Stimulated activated CD8-positive, alpha-beta memory T cell treated with anti-CD3 and anti-CD28 coated beads, Interleukin-15, amount 100 ng/mL, for 24 hours (primary cell): Measurements from ENCODE around the gene SLC66A2.
"Not testable (repeated sequence)": the region's sequence is repeated elsewhere in the genome, so short reads cannot be mapped to it uniquely, and the experiment has no call there.

Experiments
- DNase-seq: peaks from one replicate; pipeline ENCODE4 v3.0.0-alpha.2; 2020; ENCODE audit warnings: low read depth

Gene SLC66A2

GRCh38 chr18:79865951-79866350 is 85.5 kb downstream of the SLC66A2 start:
- DNase-seq = not testable (repeated sequence)

DNA sequence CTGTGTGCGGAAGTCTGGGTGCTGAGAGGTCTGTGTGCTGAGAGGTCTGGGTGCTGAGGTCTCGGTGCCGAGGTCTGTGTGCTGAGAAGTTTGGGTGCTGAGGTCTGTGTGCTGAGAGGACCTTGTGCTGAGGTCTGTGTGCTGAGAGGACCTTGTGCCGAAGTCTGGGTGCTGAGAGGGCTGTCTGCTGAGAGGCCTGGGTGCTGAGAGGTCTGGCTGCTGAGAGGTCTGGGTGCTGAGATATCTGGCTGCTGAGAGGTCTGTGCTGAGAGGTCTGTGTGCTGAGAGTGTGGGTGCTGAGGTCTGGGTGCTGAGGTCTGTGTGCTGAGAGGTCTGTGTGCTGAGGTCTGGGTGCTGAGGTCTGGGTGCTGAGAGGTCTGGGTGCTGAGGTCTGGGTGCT is 86.5 kb downstream of the SLC66A2 start:
- DNase-seq = not testable (repeated sequence)

DNA sequence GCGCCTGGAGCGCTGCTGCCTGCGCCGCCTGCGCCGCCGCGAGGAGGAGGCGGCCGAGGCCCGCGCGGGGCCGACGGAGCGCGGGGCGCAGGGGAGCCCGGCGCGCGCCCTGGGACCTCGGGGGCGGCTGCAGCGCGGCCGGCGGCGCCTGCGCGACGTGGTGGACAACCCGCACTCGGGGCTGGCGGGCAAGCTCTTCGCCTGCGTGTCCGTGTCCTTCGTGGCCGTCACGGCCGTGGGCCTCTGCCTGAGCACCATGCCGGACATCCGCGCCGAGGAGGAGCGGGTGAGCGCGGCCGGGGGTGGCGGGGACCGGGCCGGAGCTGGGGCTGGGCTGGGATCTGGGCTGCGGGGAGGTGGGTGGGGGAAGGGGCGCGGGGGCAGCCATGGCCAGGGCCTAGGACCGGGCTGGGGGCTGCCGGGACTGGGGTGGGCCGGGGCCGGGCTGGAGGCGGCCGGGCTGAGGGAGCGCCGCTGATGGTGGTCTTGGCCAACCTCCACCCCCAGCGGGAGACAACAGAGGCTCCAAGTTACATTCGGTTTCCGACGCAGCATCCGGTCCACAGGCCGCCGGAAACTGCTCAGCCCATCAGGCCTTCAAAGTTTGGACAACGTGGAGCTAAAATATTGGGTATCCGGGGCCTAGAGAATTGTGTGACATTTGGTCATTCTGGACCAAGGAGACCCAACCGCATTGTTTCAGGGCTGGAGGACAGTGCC is 87.3 kb downstream of the SLC66A2 start:
- DNase-seq = no peak

DNA sequence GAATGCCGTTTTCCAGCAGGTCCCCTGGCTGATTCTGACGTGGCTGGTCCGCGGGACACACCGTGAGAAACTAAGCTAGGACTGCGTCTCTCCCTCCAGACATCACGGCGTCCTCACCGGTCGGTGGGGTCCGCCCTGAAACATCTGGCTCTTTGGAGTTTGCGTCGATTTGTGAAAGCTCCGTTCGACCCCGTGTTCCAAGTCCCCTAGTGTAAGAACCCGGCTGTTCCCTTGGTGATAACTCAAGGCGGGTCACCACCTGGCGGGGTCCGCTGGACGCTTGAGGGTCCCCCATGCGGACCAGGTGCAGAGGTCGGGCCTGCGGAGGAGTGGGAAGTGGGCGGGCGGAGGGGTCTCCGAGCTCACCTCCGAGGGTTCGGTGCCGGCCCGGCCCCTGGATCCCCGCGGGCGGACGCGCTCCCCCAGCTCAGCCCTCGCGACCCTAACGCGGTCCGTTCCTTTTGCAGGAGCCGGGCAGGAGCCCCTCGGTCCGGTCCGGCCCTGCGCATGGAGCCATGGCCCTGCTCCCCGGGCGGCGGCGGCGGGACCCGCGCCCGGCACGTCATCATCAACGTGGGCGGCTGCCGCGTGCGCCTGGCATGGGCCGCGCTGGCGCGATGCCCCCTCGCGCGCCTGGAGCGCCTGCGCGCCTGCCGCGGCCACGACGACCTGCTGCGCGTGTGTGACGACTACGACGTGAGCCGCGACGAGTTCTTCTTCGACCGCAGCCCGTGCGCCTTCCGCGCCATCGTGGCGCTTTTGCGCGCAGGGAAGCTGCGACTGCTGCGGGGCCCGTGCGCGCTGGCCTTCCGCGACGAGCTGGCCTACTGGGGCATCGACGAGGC is 88.1 kb downstream of the SLC66A2 start:
- DNase-seq = no peak

DNA sequence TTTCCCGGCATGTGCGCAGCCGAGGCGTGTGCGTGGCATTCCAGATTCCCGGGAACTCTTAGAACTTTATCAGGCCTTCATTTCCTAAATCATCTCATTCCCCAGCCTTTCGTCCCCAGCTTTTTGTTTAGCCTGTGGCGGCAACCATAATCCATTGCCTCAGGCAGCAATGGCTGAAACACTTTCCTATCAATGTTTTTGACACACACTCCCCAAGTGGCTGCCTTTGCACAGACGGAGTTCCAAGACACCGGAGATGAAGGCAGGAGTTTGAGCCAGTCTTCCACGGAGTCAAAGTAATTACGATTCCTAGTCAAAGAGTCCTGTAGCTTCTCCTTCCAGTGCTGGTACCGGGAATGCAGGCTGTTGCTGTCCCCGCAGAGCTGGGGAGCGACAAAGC is 88.9 kb downstream of the SLC66A2 start:
- DNase-seq = no peak

- DNase-seq = no peak
Observed at GRCh38 chr18:79861687-79862086, 89.8 kb downstream of the SLC66A2 start.

DNA sequence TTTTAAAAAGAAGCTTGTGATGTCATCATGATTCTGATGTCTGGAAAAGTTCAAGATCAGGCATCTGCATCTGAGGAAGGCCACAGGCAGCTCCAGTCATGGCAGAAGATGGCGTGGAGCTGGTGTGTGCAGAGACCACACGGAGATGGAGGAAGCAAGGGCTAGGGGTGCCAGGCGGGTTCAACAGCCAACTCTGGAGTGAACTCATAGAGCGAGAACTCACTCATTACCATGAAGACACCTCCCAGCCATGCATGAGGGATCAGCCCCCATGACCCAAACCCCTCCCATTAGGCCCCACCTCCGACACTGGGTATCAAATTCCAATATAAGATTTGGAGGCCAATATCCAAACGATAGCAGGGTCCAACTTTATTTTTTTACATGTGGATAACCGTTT is 92.1 kb downstream of the SLC66A2 start:
- no peak for DNase-seq

- no peak for DNase-seq
Observed at GRCh38 chr18:79857082-79857671, 94.3 kb downstream of the SLC66A2 start.

GRCh38 chr18:79856119-79857007 is 95.1 kb downstream of the SLC66A2 start:
- DNase-seq = no peak

GRCh38 chr18:79855147-79855933 is 96.1 kb downstream of the SLC66A2 start:
- DNase-seq = no peak

GRCh38 chr18:79853993-79854364 is 97.5 kb downstream of the SLC66A2 start:
- DNase-seq = no peak

GRCh38 chr18:79853303-79853992 is 98.0 kb downstream of the SLC66A2 start:
- DNase-seq = no peak

DNA sequence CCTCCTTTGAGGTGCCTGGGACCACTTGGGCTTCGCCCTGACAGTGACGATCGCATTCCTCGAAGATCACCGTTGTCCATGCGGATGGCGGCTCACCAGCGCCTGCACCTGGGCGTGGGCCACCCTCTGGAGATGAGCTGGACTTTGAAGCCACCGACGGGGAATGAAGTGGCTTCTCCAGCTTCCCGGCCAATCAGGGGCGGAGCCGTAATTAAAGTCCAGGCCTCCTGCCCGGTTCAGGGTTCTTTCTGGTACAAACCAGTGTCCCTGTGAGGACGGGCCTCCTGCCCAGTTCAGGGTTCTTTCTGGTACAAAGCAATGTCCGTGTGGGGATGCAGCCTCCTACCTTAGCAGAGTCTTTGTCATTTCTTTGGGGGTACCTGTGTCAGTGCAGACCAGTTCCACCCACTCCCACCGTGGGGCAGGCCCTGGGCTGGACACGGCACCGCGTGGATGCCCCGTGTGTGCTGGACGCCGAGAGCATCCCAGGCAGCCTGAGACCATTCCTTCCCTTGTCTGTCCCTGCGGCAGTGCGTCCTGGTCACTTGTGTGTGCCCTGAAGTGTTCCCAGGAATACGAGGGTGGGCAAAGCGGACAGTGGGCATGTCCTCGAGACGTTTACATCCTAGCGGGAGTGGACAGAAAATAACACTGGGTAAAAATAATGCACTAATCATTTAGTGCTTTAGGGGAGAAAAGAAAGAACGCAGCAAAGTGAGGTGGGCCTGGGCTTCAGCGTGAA is 98.7 kb downstream of the SLC66A2 start:
- DNase-seq = no peak
